ENCODE data around the gene SLBP.

SLBP gene

DNA sequence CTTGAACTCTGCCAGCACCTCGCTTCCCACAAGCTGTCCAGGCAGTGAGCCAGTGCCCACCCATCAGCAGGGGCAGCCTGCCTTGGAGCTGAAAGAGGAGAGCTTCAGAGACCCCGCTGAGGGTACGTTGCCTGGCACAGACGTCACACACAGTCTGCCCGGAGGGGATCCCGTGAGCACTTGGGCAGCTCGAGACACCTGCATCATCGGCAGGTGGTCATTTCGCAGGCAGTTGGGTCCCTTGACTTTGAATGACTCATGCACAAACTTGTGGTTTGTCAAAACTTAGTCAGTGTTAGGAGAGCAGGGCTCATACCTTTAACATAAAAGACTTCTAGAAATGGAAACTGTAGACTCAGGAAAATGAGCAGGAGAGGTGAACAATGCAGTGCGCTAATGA is 19.1 kb upstream of the SLBP start:
- Histone ChIP-seq H3K27me3 (ENCODE audit: low read depth, low read length) (no peaks in the 10 kb centered on the region), H3K9ac (ENCODE audit: low read length) (no peak overlapping the region), H3K4me1 (ENCODE audit: low read length) (no peaks in the 10 kb centered on the region), H3K4me2 (ENCODE audit: low read length) (no peak overlapping the region), H2AFZ (ENCODE audit: low read depth, low read length) (no peak overlapping the region), H3K4me3 (ENCODE audit: low read length) (no peak overlapping the region), H4K20me1 (ENCODE audit: insufficient read depth, low read length) (peaks cover 11% of the 10 kb centered on the region), H3K9me3 (ENCODE audit: insufficient read depth, low read length) (no peaks in the 10 kb centered on the region), H3K36me3 (replicated peaks; ENCODE audit: low read depth, low read length) (peaks cover 83% of the 10 kb centered on the region), H3K79me2 (ENCODE audit: low read length) (peaks cover 53% of the 10 kb centered on the region), H3K27ac (ENCODE audit: low read length) (no peak overlapping the region)
- TF ChIP-seq EZH2phosphoT487 (IDR thresholded peaks at IDR 0.05; ENCODE audit: low read depth): no peak
- TF ChIP-seq, protein P1, sequence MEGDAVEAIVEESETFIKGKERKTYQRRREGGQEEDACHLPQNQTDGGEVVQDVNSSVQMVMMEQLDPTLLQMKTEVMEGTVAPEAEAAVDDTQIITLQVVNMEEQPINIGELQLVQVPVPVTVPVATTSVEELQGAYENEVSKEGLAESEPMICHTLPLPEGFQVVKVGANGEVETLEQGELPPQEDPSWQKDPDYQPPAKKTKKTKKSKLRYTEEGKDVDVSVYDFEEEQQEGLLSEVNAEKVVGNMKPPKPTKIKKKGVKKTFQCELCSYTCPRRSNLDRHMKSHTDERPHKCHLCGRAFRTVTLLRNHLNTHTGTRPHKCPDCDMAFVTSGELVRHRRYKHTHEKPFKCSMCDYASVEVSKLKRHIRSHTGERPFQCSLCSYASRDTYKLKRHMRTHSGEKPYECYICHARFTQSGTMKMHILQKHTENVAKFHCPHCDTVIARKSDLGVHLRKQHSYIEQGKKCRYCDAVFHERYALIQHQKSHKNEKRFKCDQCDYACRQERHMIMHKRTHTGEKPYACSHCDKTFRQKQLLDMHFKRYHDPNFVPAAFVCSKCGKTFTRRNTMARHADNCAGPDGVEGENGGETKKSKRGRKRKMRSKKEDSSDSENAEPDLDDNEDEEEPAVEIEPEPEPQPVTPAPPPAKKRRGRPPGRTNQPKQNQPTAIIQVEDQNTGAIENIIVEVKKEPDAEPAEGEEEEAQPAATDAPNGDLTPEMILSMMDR (IDR thresholded peaks at IDR 0.05; ENCODE audit: low read depth, low read length): no peak

DNA sequence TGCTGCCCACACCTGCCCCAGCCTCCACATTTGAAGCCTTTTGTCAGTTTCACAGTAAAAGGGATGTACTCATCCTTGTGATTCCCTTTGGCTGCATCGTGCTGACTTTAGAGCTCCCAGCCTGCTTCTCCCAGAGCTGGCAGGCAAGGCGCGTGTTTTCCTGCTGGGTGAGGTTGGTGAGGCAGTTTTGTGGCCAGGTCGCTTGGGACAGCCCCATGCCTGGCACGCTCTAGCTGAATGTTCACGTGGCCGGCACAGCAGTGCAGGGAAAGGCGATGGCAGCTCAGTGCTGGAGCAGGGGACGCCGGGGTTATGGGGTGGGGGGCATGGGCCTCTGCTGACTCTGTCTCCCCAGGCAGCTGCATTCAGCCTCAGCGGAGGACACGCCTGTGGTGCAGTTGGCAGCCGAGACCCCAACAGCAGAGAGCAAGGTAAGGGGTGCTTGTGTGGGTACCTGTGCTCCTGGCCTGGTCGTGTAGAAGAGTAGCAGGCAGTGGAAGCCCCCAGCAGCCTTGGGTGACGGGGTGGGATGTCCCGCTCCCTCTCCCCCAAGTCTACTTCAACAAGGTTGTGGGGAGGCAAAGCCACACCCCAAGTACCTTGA is 18.5 kb upstream of the SLBP start:
- H3K27ac ChIP-seq (ENCODE audit: low read length): no peak overlapping the region
- no peak overlapping the region for H2AFZ ChIP-seq (ENCODE audit: low read depth, low read length)
- H4K20me1 ChIP-seq (ENCODE audit: insufficient read depth, low read length): peaks cover 13% of the 10 kb centered on the region
- H3K4me3 ChIP-seq (ENCODE audit: low read length): no peak overlapping the region
- peaks cover 58% of the 10 kb centered on the region for H3K79me2 ChIP-seq (ENCODE audit: low read length)
- H3K4me1 ChIP-seq (ENCODE audit: low read length): no peaks in the 10 kb centered on the region
- no peak overlapping the region for H3K9ac ChIP-seq (ENCODE audit: low read length)
- TF ChIP-seq, protein P1 (IDR thresholded peaks at IDR 0.05; ENCODE audit: low read depth, low read length): no peak
- no peaks in the 10 kb centered on the region for H3K27me3 ChIP-seq (ENCODE audit: low read depth, low read length)
- peaks cover 84% of the 10 kb centered on the region for H3K36me3 ChIP-seq (replicated peaks; ENCODE audit: low read depth, low read length)
- H3K9me3 ChIP-seq (ENCODE audit: insufficient read depth, low read length): no peaks in the 10 kb centered on the region
- no peak overlapping the region for H3K4me2 ChIP-seq (ENCODE audit: low read length)

DNA sequence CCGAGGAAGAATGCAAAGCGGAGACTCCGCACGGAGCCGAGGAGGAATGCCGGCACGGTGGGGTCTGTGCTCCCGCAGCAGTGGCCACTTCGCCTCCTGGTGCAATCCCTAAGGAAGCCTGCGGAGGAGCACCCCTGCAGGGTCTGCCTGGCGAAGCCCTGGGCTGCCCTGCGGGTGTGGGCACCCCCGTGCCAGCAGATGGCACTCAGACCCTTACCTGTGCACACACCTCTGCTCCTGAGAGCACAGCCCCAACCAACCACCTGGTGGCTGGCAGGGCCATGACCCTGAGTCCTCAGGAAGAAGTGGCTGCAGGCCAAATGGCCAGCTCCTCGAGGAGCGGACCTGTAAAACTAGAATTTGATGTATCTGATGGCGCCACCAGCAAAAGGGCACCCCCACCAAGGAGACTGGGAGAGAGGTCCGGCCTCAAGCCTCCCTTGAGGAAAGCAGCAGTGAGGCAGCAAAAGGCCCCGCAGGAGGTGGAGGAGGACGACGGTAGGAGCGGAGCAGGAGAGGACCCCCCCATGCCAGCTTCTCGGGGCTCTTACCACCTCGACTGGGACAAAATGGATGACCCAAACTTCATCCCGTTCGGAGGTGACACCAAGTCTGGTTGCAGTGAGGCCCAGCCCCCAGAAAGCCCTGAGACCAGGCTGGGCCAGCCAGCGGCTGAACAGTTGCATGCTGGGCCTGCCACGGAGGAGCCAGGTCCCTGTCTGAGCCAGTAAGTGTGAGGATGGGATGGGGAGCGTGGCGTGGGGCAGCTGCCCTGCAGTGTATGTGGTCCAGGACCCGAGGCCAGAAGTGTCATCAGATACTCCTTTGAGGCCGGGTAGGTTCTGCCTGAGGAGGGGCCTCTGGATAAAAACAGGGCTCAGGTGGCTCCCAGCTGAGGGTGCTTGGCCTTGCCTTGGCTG is 16.2 kb upstream of the SLBP start:
- no peaks in the 10 kb centered on the region for H3K27me3 ChIP-seq (ENCODE audit: low read depth, low read length)
- H3K4me3 ChIP-seq (ENCODE audit: low read length): no peak overlapping the region
- H3K9me3 ChIP-seq (ENCODE audit: insufficient read depth, low read length): no peaks in the 10 kb centered on the region
- H2AFZ ChIP-seq (ENCODE audit: low read depth, low read length): no peak overlapping the region
- H4K20me1 ChIP-seq (ENCODE audit: insufficient read depth, low read length): peaks cover 13% of the 10 kb centered on the region
- H3K4me2 ChIP-seq (ENCODE audit: low read length): no peak overlapping the region
- H3K79me2 ChIP-seq (ENCODE audit: low read length): peaks cover 69% of the 10 kb centered on the region
- no peak overlapping the region for H3K9ac ChIP-seq (ENCODE audit: low read length)
- no peak overlapping the region for H3K27ac ChIP-seq (ENCODE audit: low read length)
- TF ChIP-seq EZH2phosphoT487 (IDR thresholded peaks at IDR 0.05; ENCODE audit: low read depth): no peak
- TF ChIP-seq, protein P1 (IDR thresholded peaks at IDR 0.05; ENCODE audit: low read depth, low read length): no peak
- peaks cover 76% of the 10 kb centered on the region for H3K36me3 ChIP-seq (replicated peaks; ENCODE audit: low read depth, low read length)
- H3K4me1 ChIP-seq (ENCODE audit: low read length): peaks cover 3% of the 10 kb centered on the region

Data from OCI-LY3 (cell line).